HEK293T (cell line): ENCODE results near the gene FAM98B.

ENCODE experiments used
- ARNT ChIP-seq: fragments of 450-650 bp; IDR thresholded peaks from 2 replicates; pipeline ENCODE4 v1.6.1; 2017; ENCODE audit warnings: mild to moderate bottlenecking
- BHLHE40 ChIP-seq: fragments of 450-650 bp; IDR thresholded peaks from 2 replicates; pipeline ENCODE4 v1.6.1; 2016; ENCODE audit warnings: mild to moderate bottlenecking, moderate library complexity, borderline replicate concordance
- CTBP1 ChIP-seq: fragments of 450-650 bp; IDR thresholded peaks from 2 replicates; pipeline ENCODE4 v1.6.1; 2016; ENCODE audit warnings: borderline replicate concordance
- ELF4 ChIP-seq: fragments of 450-650 bp; IDR thresholded peaks from 2 replicates; pipeline ENCODE4 v1.6.1; 2017; ENCODE audit warnings: antibody characterized with exemption
- FOXA1 ChIP-seq: fragments of 450-650 bp; IDR thresholded peaks from 2 replicates; pipeline ENCODE4 v1.6.1; 2016; ENCODE audit warnings: mild to moderate bottlenecking
- FOXK2 ChIP-seq: fragments of 450-650 bp; IDR thresholded peaks from 2 replicates; pipeline ENCODE4 v1.6.1; 2016; ENCODE audit warnings: mild to moderate bottlenecking
- FOXM1 ChIP-seq: fragments of 450-650 bp; IDR thresholded peaks from 2 replicates; pipeline ENCODE4 v1.6.1; 2017; ENCODE audit warnings: mild to moderate bottlenecking, borderline replicate concordance
- HDGF ChIP-seq: fragments of 450-650 bp; IDR thresholded peaks from 2 replicates; pipeline ENCODE4 v1.6.1; 2017; ENCODE audit warnings: antibody characterized with exemption, borderline replicate concordance
- LEF1 ChIP-seq: fragments of 450-650 bp; IDR thresholded peaks from 2 replicates; pipeline ENCODE4 v1.6.1; 2017; ENCODE audit warnings: mild to moderate bottlenecking, borderline replicate concordance
- NFRKB ChIP-seq: fragments of 450-650 bp; IDR thresholded peaks from 2 replicates; pipeline ENCODE4 v1.6.1; 2016; ENCODE audit warnings: mild to moderate bottlenecking, moderate library complexity
- PKNOX1 ChIP-seq: fragments of 450-650 bp; IDR thresholded peaks from 2 replicates; pipeline ENCODE4 v1.6.1; 2016
- SP1 ChIP-seq: fragments of 450-650 bp; IDR thresholded peaks from 2 replicates; pipeline ENCODE4 v1.6.1; 2017
- SUZ12 ChIP-seq: fragments of 450-650 bp; IDR thresholded peaks from 2 replicates; pipeline ENCODE4 v1.6.1; 2016; ENCODE audit warnings: mild to moderate bottlenecking
- TARDBP ChIP-seq: fragments of 450-650 bp; IDR thresholded peaks from 2 replicates; pipeline ENCODE4 v1.6.1; 2016

- TF ChIP-seq BHLHE40 (no peak), LEF1 (no peak), SP1 (no peak), ELF4 (no peak), NFRKB (no peak), ARNT (no peak), SUZ12 (no peak), HDGF (no peak), TARDBP (no peak), CTBP1 (no peak), FOXM1 (no peak), FOXK2 (no peak), PKNOX1 (no peak), FOXA1 (no peak)
Measured at GRCh38 chr15:38482572-38482971, 28.6 kb downstream of the FAM98B start.
